NCI-H774 (cell line): ENCODE results near the gene WTAP.
"Not testable (repeated sequence)": the region's sequence is repeated elsewhere in the genome, so short reads cannot be mapped to it uniquely, and the experiment has no call there.

ENCODE experiments used
- DNase-seq: peaks from one replicate; lab custom pipeline; 2025; lab: John Stamatoyannopoulos, UW

The WTAP gene

DNA sequence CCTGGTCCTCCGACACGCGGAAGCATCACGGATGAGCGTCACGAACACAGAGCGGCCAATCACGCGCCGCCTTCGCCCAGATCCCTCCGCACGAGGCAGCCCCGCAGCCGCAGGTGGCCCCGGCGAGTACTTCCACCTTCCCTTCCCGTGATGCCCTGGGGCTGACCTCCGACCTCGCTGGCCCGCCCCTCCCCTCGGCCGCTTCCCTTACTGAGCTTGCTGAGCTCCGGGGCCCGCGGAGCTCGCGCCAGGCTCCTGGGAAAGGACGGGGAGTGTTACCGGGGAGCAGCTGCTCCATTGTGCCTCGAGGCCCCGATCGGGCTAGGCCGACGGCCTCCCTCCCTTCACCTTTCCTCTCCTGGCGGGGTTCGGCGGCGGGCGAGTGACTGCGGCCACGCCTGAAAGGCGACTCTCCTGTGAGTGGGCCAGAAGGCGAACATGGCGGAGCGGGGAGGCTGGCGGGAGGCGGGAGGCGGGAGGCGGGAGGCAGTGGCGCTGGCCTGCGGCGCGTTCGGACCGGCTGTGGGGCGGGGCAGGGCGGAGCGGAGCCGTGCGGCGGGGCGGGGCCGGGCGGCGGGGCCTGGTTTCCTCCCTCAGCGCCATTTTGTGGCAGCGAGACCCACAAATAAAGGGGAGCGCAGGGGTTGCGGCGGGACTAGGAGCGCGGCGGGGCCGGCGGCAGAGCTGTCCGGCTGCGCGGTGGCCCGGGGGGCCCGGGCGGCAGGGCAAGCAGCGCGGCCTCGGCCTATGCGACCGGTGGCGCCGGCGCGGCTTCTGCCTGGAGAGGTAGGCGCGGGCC, at the start of gene WTAP:
Gene WTAP, plus strand, starts transcription at position 589 of the 799 bp plus-strand sequence. CDS start 8,760 bp downstream, outside the sequence.
- DNase-seq: peak; percentile 99

- DNase-seq: no peak
Measured at GRCh38 chr6:159677506-159678165, 49.7 kb upstream of the WTAP start.

GRCh38 chr6:159678574-159678973, 48.7 kb upstream of the WTAP start:
- DNase-seq: no peak

DNA sequence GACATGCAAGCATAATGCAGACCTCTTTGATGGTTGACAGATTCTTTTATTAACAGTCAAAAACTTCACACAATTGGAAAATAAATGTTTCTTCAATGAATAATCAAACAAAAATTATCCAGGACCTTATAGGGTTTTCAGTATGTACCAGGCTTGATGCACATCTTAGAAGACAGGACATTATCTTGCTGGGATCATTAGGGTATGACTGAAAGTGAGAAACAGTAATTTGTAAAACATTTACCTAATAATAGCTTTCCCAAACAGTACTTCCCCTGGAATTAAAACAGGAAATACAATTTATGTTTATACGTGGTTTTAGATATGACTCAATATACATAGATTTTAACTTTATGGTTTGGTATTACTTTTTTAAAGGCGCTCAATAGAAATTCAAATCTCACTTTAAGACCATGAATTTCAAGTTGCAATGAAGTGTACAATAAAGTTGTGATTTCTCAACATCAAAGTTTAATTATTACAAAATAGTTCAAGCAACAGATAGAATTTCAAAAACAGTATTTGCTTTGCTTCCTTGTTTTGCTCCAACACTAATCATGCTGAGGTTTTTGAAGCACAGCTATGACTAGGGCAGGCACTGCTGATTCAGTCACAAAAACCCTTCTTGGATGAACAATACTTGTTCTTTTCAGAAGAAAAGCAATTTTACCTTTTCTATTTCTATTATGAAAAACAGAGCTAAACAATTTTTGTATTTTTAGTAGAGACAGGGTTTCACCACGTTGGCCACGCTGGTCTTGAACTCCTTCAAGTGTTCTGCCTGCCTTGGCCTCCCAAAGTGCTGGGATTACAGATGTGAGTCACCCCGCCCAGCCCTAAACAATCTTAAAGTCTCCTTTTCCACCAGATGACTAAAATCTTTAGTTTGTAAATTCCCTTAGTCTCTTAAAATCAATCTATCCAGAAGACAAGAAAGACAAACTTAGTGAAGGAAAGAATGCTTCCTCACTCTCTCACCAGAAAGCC, 47.9 kb upstream of the WTAP start:
- DNase-seq: no peak

DNA sequence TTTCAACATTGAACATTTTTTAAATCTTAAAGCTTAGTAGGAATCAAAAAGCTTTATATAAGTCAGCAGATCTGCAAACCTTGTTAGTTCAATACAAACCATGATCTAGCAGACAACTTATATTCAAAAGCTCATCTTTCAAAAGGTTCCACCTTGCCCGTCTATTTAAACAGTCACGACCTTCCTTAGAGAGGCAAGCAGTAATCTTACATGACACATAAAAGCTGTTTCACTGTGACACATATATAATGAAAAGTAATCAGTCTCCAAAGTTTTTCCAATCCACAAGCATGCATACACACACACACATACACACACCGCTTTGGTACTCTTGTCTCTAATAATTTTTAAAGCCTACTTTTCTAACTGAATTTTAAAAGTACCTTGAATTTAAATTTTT, 47.2 kb upstream of the WTAP start:
- no peak for DNase-seq

- DNase-seq: no peak
Measured at GRCh38 chr6:159681191-159681880, 46.0 kb upstream of the WTAP start.

DNA sequence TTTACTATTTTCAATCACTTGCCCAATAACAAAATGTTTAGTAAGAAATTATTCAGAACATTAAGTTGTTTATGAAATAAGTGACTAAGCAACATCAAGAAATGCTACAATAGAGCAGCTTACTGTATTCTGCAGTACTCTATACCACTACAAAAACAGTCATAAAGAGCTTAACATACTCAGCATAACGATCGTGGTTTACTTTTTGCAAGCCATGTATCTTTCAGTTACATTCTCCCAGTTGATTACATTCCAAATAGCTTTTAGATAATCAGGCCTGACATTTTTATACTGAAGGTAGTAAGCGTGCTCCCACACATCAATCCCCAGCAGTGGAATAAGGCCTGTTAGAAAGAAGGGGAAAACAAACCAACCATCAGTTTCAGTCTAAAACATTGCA, 45.0 kb upstream of the WTAP start:
- no peak for DNase-seq

DNA sequence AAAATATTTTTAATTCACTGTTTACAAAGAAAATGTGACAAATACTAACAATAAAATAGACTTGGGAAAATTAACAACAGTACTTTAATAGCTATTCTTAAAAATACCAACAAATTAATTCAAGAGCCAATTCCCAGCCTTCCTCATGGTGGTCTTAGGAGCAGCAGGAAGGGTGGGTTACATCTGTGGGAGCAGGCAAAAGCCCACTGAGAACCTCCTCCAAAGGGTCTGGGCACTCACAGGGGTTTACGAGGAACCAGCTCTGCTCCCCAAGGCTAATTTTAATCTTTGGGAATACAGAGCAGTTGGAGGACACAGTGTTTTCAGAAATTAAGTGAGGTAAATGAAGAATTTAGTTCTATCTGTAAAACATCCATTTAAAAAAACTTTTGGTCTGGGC, 44.5 kb upstream of the WTAP start:
- no peak for DNase-seq

GRCh38 chr6:159684013-159684304, 43.3 kb upstream of the WTAP start:
- no peak for DNase-seq

GRCh38 chr6:159686040-159686439, 41.3 kb upstream of the WTAP start:
- DNase-seq: no peak

- no peak for DNase-seq
Measured at GRCh38 chr6:159686703-159687102, 40.6 kb upstream of the WTAP start.

DNA sequence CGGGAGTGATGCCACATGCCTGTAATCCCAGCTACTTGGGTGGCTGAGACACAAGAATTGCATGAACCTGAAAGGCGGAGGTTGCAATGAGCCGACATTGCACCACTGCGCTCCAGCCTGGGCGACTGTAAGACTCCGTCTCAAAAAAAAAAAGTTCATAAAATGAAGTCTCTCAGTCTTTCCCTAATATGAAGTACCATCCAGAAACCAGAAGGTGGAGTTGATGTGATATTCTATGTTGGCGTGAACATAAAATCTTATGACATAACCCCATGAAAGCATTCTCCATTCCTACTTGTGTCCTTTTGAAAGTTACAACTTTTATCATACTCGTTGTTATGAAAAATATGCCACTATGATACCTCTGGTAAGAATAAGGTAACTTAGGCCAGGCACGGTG, 40.0 kb upstream of the WTAP start:
- DNase-seq: no peak

- no peak for DNase-seq
Measured at GRCh38 chr6:159688266-159688905, 38.9 kb upstream of the WTAP start.

DNA sequence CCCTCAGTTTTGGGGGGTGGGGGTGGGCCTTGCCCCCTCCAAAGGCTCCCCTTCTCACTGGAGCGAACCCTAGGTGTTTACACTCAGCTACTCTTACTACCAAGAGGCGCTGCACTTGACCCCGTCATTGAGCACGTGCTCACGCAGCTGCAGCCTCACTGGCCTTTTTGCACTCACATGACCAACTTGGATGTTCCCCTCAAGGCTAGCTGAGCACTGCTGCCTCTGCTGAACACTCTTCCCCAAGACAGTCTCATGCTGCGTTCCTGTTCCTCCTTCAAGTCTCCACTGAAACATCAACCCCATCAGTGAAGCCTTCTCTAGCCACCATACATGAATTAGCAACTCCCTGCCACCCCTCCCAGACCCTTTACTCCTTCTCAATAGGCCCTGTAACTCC, 38.3 kb upstream of the WTAP start:
- no peak for DNase-seq

DNA sequence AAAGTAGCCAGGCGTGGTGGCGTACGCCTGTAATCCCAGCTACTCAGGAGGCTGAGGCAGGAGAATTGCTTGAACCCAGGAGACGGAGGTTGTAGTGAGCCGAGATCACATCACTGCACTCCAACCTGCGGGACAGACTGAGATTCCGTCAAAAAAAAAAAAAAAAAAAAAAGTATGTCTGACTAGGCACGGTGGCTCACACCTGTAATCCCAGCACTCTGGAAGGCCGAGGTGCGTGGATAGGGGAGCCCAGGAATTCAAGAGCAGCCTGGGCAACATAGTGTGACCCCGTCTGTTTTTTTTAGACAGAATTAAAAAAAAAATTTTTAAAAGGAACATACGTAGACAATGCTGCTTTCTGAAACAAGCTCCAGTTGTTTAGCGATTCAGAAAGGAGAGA, 37.2 kb upstream of the WTAP start:
- not testable (repeated sequence) for DNase-seq

GRCh38 chr6:159691133-159691962, 36.0 kb upstream of the WTAP start:
- peak; percentile 30 for DNase-seq

- DNase-seq: no peak
Measured at GRCh38 chr6:159691963-159692287, 35.4 kb upstream of the WTAP start.

- DNase-seq: peak; percentile 48
Measured at GRCh38 chr6:159692303-159693127, 34.8 kb upstream of the WTAP start.

- peak; percentile 90 for DNase-seq
Measured at GRCh38 chr6:159693128-159693893, 34.0 kb upstream of the WTAP start, which contains the start of gene SOD2. Gene SOD2 (minus strand): TSS chr6:159693241. CDS start chr6:159693167, 74 bp downstream.
